GM11168 (cell line): ENCODE measurements around the gene RPSA.
"Not testable (repeated sequence)": the region's sequence is repeated elsewhere in the genome, so short reads cannot be mapped to it uniquely, and the experiment has no call there.

Source experiments
- in situ Hi-C: fragments of 300-500 bp; cut with MboI; formaldehyde crosslinking; loops from one replicate; pipeline ENCODE4 v1.12.0; 2022; ENCODE audit warnings: low sequenced_read_pairs; ENCODE audit not compliant: unreplicated experiment

Gene RPSA

GRCh38 chr3:39448506-39449233 is 42.1 kb downstream of the RPSA start:
- in situ Hi-C loops, result no loop called here

DNA sequence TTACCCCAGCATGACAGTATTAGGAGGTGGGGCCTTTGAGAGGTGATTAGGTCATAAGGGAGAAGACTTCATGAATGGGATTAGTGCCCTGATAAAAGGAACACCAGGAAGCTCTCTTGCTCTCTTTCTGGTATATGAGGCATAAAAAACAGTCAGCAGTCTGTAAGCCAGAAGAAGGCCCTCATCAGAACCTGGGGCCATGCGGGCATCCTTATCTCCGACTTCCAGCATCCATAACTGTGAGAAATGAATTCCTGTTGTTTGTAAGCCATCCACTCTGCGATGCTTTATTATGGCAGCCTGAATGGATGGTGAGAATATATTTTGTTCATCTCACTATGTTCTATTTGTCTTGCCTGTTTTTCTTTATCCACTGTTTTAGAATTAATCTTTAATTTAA is 43.3 kb downstream of the RPSA start:
- in situ Hi-C loops, result no loop called here

DNA sequence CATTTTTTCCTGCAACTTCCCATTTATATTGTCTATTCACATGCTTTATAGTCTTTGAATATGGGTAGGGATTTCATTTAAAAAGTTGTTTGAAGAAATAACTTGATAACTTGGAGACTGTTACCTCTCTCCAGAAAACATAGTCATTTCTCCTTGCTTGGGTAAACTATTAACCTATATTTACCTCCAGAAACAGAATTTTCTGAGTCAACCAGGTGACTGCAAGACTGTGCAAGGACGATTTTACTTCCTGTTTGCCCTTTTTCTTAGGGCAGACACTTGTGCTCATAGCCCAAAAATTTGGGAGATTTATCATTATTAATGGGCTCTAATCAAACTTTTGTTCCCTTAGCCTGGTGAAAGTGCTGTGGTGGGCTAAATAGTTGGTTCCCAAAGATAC is 46.6 kb downstream of the RPSA start:
- in situ Hi-C loops, result no loop called here

DNA sequence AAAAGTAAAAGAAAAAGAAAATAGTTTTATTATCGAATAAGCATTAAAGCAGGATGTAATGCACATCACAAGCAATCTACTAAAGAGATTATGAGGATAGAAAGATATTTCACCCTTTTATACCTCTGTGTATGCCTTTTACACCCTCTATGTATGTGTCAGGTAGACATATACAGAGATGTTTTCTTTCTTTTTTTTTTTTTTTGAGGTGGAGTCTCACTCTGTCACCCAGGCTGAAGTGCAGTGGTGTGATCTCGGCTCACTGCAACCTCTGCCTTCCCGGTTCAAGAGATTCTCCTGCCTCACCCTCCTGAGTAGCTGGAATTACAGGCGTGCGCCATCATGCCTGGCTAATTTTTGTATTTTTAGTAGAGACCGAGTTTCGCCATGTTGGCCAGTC is 47.4 kb downstream of the RPSA start:
- in situ Hi-C loops, result not testable (repeated sequence)

GRCh38 chr3:39454591-39455217 is 48.2 kb downstream of the RPSA start:
- in situ Hi-C loops, result no loop called here

DNA sequence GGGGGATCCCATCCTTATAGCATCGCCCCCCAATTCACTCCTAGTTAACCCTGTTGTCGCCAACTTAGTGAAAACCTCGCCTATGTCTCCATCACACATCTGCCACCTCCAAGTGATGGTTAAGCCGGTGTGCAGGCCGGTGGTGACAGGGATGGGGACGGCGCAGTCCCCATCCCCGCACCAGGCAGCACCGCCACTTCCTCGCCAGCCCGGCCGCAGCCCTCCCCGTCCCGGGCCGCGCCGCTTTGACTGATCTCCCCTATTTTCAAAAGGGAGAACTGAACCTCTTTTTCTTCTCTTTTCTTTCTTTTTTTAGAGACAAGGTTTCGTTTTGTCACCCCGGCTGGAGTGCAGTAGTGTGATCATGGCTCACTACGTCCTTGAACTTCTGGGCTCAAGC is 49.6 kb downstream of the RPSA start:
- in situ Hi-C loops, result no loop called here

- in situ Hi-C loops, result no loop called here
Observed at GRCh38 chr3:39457361-39457760, 50.8 kb downstream of the RPSA start.

DNA sequence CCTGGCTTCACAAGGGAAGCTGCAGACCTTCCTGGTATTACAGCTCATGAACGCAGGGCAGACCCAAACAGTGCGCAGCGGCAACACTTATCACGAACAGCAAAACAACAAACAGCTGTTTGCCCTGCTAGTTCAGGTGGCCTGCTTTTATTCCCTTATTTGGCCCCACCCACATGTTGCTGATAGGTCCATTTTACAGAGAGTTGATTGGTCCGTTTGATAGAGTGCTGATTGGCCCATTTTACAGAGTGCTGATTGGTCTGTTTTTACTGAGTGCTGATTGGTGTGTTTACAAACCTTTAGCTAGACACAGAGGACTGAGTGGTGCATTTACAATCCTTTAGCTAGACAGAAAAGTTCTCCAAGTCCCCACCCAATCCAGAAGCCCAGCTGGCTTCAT is 52.1 kb downstream of the RPSA start:
- in situ Hi-C loops, result not testable (repeated sequence)

DNA sequence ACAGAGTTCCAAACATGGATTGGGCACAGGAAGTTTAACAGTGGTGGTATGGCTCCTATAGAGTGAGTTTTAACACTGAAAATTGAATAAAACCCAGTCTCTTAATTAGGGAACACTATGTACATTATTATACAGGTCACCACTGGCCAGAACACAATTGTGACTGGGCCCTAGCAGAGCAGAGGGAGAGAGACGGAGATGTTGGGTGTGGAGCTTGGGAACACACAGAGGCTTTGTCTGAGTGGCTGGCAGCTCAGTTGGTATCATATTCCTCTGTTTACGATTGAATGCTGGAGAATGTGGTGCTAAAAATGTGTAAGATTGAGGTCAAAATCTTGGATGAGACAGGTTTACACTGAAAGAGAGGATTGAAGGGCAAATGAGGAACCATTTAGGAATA is 54.2 kb downstream of the RPSA start:
- in situ Hi-C loops, result no loop called here
